Measurements from ENCODE around the gene SLC10A3.

DNA sequence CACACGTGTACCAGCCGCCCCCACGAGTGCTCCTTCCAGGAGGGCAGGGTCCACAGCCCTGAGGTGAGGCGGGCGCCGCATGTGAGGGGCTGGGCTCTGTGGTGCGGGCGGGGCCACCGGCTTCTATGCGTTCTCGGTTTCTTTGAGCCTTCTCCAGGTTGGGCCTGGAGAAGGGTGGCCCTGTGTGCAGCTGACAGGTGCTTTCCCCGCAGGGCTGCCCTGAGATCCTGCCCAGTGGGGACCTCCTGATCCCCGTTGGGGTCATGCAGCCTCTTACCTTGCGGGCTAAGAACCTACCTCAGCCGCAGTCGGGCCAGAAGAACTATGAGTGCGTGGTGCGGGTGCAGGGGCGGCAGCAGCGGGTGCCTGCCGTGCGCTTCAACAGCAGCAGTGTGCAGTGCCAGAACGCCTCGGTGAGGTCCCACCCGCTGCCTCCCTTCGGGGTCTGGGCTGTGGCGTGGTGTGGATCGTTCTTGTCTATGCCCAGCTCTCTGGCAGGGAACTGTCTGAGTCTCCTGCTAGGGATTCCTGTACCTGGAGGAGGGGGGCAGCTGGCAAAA is 25.5 kb downstream of the SLC10A3 start:
- no peak for TF ChIP-seq POLR2A (IDR thresholded peaks at IDR 0.05; ENCODE audit: control extremely low read depth in 1 of 2, low read depth in 2 of 2, low read length in 2 of 2)
- no peak for TF ChIP-seq EP300 (IDR thresholded peaks at IDR 0.05; ENCODE audit: borderline replicate concordance in 1 of 2, low read depth in 2 of 2, low read length in 2 of 2)
- TF ChIP-seq MAX (IDR thresholded peaks at IDR 0.05), result no peak
- TF ChIP-seq YY1 (IDR thresholded peaks at IDR 0.05; ENCODE audit: low read depth, low read length), result no peak
- no peak for TF ChIP-seq TEAD4 (IDR thresholded peaks at IDR 0.05; ENCODE audit: low read depth, low read length)
- no peak for TF ChIP-seq EZH2 (IDR thresholded peaks at IDR 0.05; ENCODE audit: low read depth, low read length, severe bottlenecking)
- TF ChIP-seq, protein P1, sequence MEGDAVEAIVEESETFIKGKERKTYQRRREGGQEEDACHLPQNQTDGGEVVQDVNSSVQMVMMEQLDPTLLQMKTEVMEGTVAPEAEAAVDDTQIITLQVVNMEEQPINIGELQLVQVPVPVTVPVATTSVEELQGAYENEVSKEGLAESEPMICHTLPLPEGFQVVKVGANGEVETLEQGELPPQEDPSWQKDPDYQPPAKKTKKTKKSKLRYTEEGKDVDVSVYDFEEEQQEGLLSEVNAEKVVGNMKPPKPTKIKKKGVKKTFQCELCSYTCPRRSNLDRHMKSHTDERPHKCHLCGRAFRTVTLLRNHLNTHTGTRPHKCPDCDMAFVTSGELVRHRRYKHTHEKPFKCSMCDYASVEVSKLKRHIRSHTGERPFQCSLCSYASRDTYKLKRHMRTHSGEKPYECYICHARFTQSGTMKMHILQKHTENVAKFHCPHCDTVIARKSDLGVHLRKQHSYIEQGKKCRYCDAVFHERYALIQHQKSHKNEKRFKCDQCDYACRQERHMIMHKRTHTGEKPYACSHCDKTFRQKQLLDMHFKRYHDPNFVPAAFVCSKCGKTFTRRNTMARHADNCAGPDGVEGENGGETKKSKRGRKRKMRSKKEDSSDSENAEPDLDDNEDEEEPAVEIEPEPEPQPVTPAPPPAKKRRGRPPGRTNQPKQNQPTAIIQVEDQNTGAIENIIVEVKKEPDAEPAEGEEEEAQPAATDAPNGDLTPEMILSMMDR (IDR thresholded peaks at IDR 0.05; ENCODE audit: control extremely low read depth in 1 of 3, insufficient read depth in 1 of 3, low read depth in 1 of 3, low read length in 3 of 3), result no peak
- no peak for TF ChIP-seq RFX5 (IDR thresholded peaks at IDR 0.05; ENCODE audit: borderline replicate concordance, low read depth, low read length)
- TF ChIP-seq RAD21 (IDR thresholded peaks at IDR 0.05 in 1 of 2, conservative IDR thresholded peaks at IDR 0.05 in 1 of 2; ENCODE audit: low read depth in 2 of 2, low read length in 2 of 2), result no peak
- no peak for TF ChIP-seq CHD2 (IDR thresholded peaks at IDR 0.05; ENCODE audit: low read length)
- TF ChIP-seq, protein P2, sequence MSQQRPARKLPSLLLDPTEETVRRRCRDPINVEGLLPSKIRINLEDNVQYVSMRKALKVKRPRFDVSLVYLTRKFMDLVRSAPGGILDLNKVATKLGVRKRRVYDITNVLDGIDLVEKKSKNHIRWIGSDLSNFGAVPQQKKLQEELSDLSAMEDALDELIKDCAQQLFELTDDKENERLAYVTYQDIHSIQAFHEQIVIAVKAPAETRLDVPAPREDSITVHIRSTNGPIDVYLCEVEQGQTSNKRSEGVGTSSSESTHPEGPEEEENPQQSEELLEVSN (IDR thresholded peaks at IDR 0.05), result no peak
- no peak for TF ChIP-seq USF2 (IDR thresholded peaks at IDR 0.05; ENCODE audit: low read length)
- TF ChIP-seq SP2 (IDR thresholded peaks at IDR 0.05; ENCODE audit: low read length), result no peak

Data from H1 (cell line).